Heart right ventricle (tissue), 16 donors: ENCODE results near the gene COL23A1. TPM values are rescaled to one million over a fixed set of nuclear protein-coding genes. Genes with fewer than 3 reads are reported as not detected.

Source experiments
- ATAC-seq, 8 donors: fragments of 200-7000 bp; cut with Tn5 transposase; one replicate each; pipeline ENCODE4 v1.9.1; 2020; ENCODE audit warnings: mild to moderate bottlenecking in 8 of 8, moderate library complexity in 8 of 8, moderate number of reproducible peaks in 1 of 8
- DNase-seq, 2 donors: peaks; one replicate each; pipeline ENCODE4 v3.0.0-alpha.2; 2020
- H3K27ac ChIP-seq, 10 donors: fragments of 200-600 bp; sonication (generic) in 2 of 10; one replicate each; pipeline versions ENCODE4 v1.5.0 to v1.8.0; 2020 to 2022; ENCODE audit warnings: mild to moderate bottlenecking in 3 of 10
- H3K27me3 ChIP-seq, 7 donors: fragments of 200-600 bp; one replicate each; pipeline ENCODE4 v1.8.0; 2021 to 2022; ENCODE audit warnings: mild to moderate bottlenecking in 2 of 7
- H3K36me3 ChIP-seq, 9 donors: fragments of 200-600 bp; sonication (generic) in 1 of 9; one replicate each; pipeline versions ENCODE4 v1.5.0 to v1.8.0; 2020 to 2022; ENCODE audit warnings: mild to moderate bottlenecking in 2 of 9
- H3K4me1 ChIP-seq, 9 donors: fragments of 200-600 bp; sonication (generic) in 1 of 9; one replicate each; pipeline versions ENCODE4 v1.5.0 to v1.8.0; 2020 to 2022; ENCODE audit warnings: mild to moderate bottlenecking in 4 of 9
- H3K4me3 ChIP-seq, 10 donors: fragments of 200-600 bp; sonication (generic) in 2 of 10; one replicate each; pipeline versions ENCODE4 v1.5.0 to v1.8.0; 2020 to 2022; ENCODE audit warnings: mild to moderate bottlenecking in 7 of 10, moderate library complexity in 2 of 10
- H3K9me3 ChIP-seq, 11 donors: fragments of 200-600 bp in 10 of 11; sonication (generic) in 2 of 11; one replicate each; pipeline versions ENCODE4 v1.5.0 to v1.8.0; 2013 to 2022; ENCODE audit warnings: mild to moderate bottlenecking in 2 of 11, control low read depth in 1 of 11, moderate library complexity in 1 of 11
- CTCF ChIP-seq, 9 donors: fragments of 200-600 bp; sonication (generic) in 2 of 9; IDR thresholded peaks; one replicate each; pipeline versions ENCODE4 v1.5.0 to v1.8.0; 2021 to 2022; ENCODE audit warnings: antibody characterized with exemption in 9 of 9, mild to moderate bottlenecking in 5 of 9, moderate library complexity in 1 of 9
- WGBS, 2 donors: extraction: QIAGEN DNeasy Blood & Tissue Kit; methylation state at CpG; one replicate each; pipeline ENCODE4 v1.1.7; 2013; ENCODE audit warnings: inconsistent platforms in 1 of 2; 5-methylcytosine and 5-hydroxymethylcytosine counted together
- intact Hi-C, 10 donors: fragments of 100-400 bp; cut with DNase I; formaldehyde crosslinking; loops; one replicate each; pipeline versions ENCODE4 v1.11.1 to v1.14.2; 2022
- long read RNA-seq, 3 donors: library from polyadenylated mRNA; unstranded; transcript quantifications; one replicate each; pipeline ENCODE4 v2.0.0, GENCODE V29; 2020 to 2021
- polyA plus RNA-seq, 2 donors: library from polyadenylated mRNA; stranded (reverse); fragments of 200-250 nt; gene quantifications; one replicate each; pipeline ENCODE4 v1.2.3, GENCODE V29; 2013
- total RNA-seq, 10 donors: library from RNA; stranded (reverse); fragmentation: NEBNext Ultra II Directional in 3 of 10; extraction: Animal tissue kit (Norgen Biotek cat#: 25700) in 3 of 10; gene quantifications; one replicate each; pipeline versions ENCODE4 v1.2.1 to v1.2.4, GENCODE V29; 2021 to 2023
- donor health status: Arrhythmogenic right ventricular cardiomyopathy.
- donor health status: ischemic (EF 13 %, LVEDD 7.1; RV severe dilation, severe dysfunction).
- donor health status: healthy with polysubstance abuse.
- donor health status: DM: no; HTN: yes; CAD: no.
- donor health status: DM: no; HTN: no; CAD: no.
- donor health status: ischemic (EF 25% LVEDD 6.9; RV normal size, moderate dysfunction).
- donor health status: ischemic (EF 25% LVEDD 5.7; RV mildly dilated, moderate dysfunction).
- donor health status: healthy.
- donor health status: DM: yes; HTN: yes; CAD: no.
- donor health status: Ischemic cardiomyopathy.
- donor health status: ischemic (EF 35%, LVEDD 5.7; RV mildly dilated, moderate dysfunction).
- donor health status: nonischemic (EF 11% LVEDD 7.7; RV severe dilation, severe dysfunction).
- donor health status: DM: yes; HTN: yes; CAD: no.
- donor health status: PGD.
- donor health status: ischemic (EF 29% LVEDD 5.4; RV normal size, mild dysfunction).
- donor health status: nonischemic (EF 23%, LVEDD 6.1; RV moderate dilation, normal function).

COL23A1 gene
- total RNA-seq = 10 to 100 TPM in 9 of 10 donors, 1 to 10 TPM in 1; 9.8 to 29.0 (median 18.8) TPM
- polyA plus RNA-seq = 1 to 10 TPM; 8.9 to 9.6 TPM
- long read RNA-seq, donor 1, partial matches to known transcripts = 19 of 27 reads
- long read RNA-seq, donor 1, other reads (novel, unspliced or antisense) = 7 of 27 reads
- long read RNA-seq, donor 2, partial matches to known transcripts = 9 of 63 reads
- long read RNA-seq, donor 2, other reads (novel, unspliced or antisense) = 53 of 63 reads
- long read RNA-seq, donor 3, partial matches to known transcripts = 7 of 20 reads
- long read RNA-seq, donor 3, other reads (novel, unspliced or antisense) = 13 of 20 reads

- 1% methylated on average over 63 to 78 of the region's 78 CpGs for WGBS, 2 donors
Observed at GRCh38 chr5:178590141-178590923, at the start of gene COL23A1. TSS of gene COL23A1 (minus strand) at chr5:178590393.

GRCh38 chr5:178637356-178638074, 47.3 kb upstream of the COL23A1 start:
- Histone ChIP-seq H3K36me3 (no peaks in the 10 kb centered on the region), H3K27me3 (no peaks in the 10 kb centered on the region), H3K9me3 (peaks cover 0 to 10% (median 0%) of the 10 kb centered on the region in 11 donors), H3K4me1 (no peaks in the 10 kb centered on the region), H3K4me3 (no peak overlapping the region), H3K27ac (no peak overlapping the region)
- no peak for ATAC-seq
- intact Hi-C loops = loop anchor here in 2 of 10 donors (10.0 kb wide), 2 partner anchors 87 to 377 kb away; no protein-coding TSS in a partner anchor
- no peak for TF ChIP-seq CTCF (IDR thresholded peaks at IDR 0.05)
- WGBS, 2 donors = 48 to 53% methylated on average over 9 of the region's 9 CpGs
- DNase-seq = no peak

More at GRCh38 chr5:178590141-178590923, at the start of gene COL23A1:
- Histone ChIP-seq H3K27me3 (peaks cover 0 to 45% (median 10%) of the 10 kb centered on the region in 7 donors), H3K36me3 (peaks cover 0 to 14% (median 0%) of the 10 kb centered on the region in 9 donors), H3K27ac (peak within 1 kb of the TSS; percentile 27 to 80 (median 71)), H3K4me3 (peak within 1 kb of the TSS in 9 of 10 donors; percentile 37 to 72 (median 58)), H3K4me1 (peaks cover 3 to 36% (median 28%) of the 10 kb centered on the region in 9 donors), H3K9me3 (peaks cover 0 to 14% (median 10%) of the 10 kb centered on the region in 11 donors)
- DNase-seq (peak; percentile 74 to 75), ATAC-seq (peak; percentile 82 to 91 (median 87))
- TF ChIP-seq CTCF (IDR thresholded peaks at IDR 0.05) = peak; percentile 42 to 82 (median 72)
- intact Hi-C loops = loop anchor here in 9 of 10 donors (1.0 to 5.0 kb wide), 5 partner anchors 308 to 354 kb away; no protein-coding TSS in a partner anchor

GRCh38 chr5:178632285-178632684, 42.1 kb upstream of the COL23A1 start:
- Histone ChIP-seq H3K4me3 (no peak overlapping the region), H3K27me3 (no peaks in the 10 kb centered on the region), H3K36me3 (no peaks in the 10 kb centered on the region), H3K9me3 (no peaks in the 10 kb centered on the region), H3K27ac (no peak overlapping the region), H3K4me1 (no peaks in the 10 kb centered on the region)
- ATAC-seq (no peak), DNase-seq (no peak)
- WGBS, 2 donors = 32 to 45% methylated on average over 4 of the region's 4 CpGs
- intact Hi-C loops = loop anchor here in 2 of 10 donors (10.0 kb wide), 2 partner anchors 93 to 383 kb away; no protein-coding TSS in a partner anchor
- TF ChIP-seq CTCF (IDR thresholded peaks at IDR 0.05) = no peak

- no peak for DNase-seq
- no peak for TF ChIP-seq CTCF (IDR thresholded peaks at IDR 0.05)
- Histone ChIP-seq H3K36me3 (no peaks in the 10 kb centered on the region), H3K4me1 (no peaks in the 10 kb centered on the region), H3K27me3 (no peaks in the 10 kb centered on the region), H3K4me3 (no peak overlapping the region), H3K27ac (no peak overlapping the region), H3K9me3 (no peaks in the 10 kb centered on the region)
- intact Hi-C loops = loop anchor here in 2 of 10 donors (10.0 kb wide), 2 partner anchors 94 to 384 kb away; no protein-coding TSS in a partner anchor
- 49 to 54% methylated on average over 2 of the region's 2 CpGs for WGBS, 2 donors
- ATAC-seq = no peak
Observed at GRCh38 chr5:178630951-178631350, 40.8 kb upstream of the COL23A1 start.
